HPDE6-E6E7 (cell line): Measurements from ENCODE around the gene IFT43.

Experiments
- DNase-seq: peaks from one replicate; pipeline ENCODE4 v3.0.0; 2011; ENCODE audit warnings: missing footprints; ENCODE audit errors: extremely low spot score

IFT43 gene

GRCh38 chr14:75985618-75986438 is at the start of gene IFT43:
Gene IFT43 (plus strand): TSS chr14:75985763. CDS start chr14:75985787, 24 bp downstream.
- peak; percentile 72 for DNase-seq

GRCh38 chr14:75939200-75939599 is 46.4 kb upstream of the IFT43 start:
- DNase-seq, result no peak

GRCh38 chr14:75941030-75941429 is 44.5 kb upstream of the IFT43 start:
- no peak for DNase-seq

GRCh38 chr14:75944607-75945241 is 40.8 kb upstream of the IFT43 start:
- DNase-seq, result no peak

- DNase-seq, result no peak
Measured at GRCh38 chr14:75946785-75947184, 38.8 kb upstream of the IFT43 start.

- DNase-seq, result no peak
Measured at GRCh38 chr14:75952489-75952888, 33.1 kb upstream of the IFT43 start.

- no peak for DNase-seq
Measured at GRCh38 chr14:75959031-75959430, 26.5 kb upstream of the IFT43 start.

- no peak for DNase-seq
Measured at GRCh38 chr14:75960231-75960630, 25.3 kb upstream of the IFT43 start.

GRCh38 chr14:75961662-75962061 is 23.9 kb upstream of the IFT43 start:
- no peak for DNase-seq

GRCh38 chr14:75967866-75968265 is 17.7 kb upstream of the IFT43 start:
- no peak for DNase-seq

GRCh38 chr14:75968456-75968855 is 17.1 kb upstream of the IFT43 start:
- no peak for DNase-seq

GRCh38 chr14:75969126-75969525 is 16.4 kb upstream of the IFT43 start:
- DNase-seq, result no peak

- no peak for DNase-seq
Measured at GRCh38 chr14:75969891-75970290, 15.7 kb upstream of the IFT43 start.

- no peak for DNase-seq
Measured at GRCh38 chr14:75970989-75971388, 14.6 kb upstream of the IFT43 start.

- no peak for DNase-seq
Measured at GRCh38 chr14:75971509-75971908, 14.1 kb upstream of the IFT43 start.

GRCh38 chr14:75972801-75973421 is 12.7 kb upstream of the IFT43 start:
- DNase-seq, result no peak

GRCh38 chr14:75976826-75977581 is 8.6 kb upstream of the IFT43 start:
- DNase-seq, result no peak

- no peak for DNase-seq
Measured at GRCh38 chr14:75977582-75977943, 8.0 kb upstream of the IFT43 start.

- DNase-seq, result no peak
Measured at GRCh38 chr14:75978249-75978731, 7.3 kb upstream of the IFT43 start.

- peak; percentile 35 for DNase-seq
Measured at GRCh38 chr14:75979071-75979571, 6.4 kb upstream of the IFT43 start.

GRCh38 chr14:75979648-75980565 is 5.7 kb upstream of the IFT43 start:
- DNase-seq, result no peak
